Measurements from ENCODE around the gene MRPL11.
"Not testable (repeated sequence)": the region's sequence is repeated elsewhere in the genome, so short reads cannot be mapped to it uniquely, and the experiment has no call there.

Gene MRPL11

DNA sequence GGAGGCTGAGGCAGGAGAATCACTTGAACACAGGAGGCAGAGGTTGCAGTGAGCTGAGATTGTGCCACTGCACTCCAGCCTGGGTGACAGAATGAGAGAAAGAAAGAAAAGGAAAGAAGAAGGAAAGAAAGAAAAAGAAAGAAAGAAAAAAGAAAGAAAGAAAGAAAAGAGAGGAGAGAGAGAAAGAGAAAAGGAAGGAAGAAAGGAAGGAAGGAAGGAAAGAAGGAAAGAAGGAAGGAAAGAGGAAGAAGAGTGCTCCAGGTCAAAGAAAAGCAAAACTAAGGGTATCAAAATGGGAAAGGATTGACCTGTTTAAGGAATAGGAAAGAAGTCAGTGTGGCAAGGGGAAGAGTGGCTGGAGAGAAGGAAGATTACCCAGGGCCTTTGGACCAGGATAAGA, 7.4 kb downstream of the MRPL11 start:
- not testable (repeated sequence) for DNase-seq (ENCODE audit: low spot score)

DNA sequence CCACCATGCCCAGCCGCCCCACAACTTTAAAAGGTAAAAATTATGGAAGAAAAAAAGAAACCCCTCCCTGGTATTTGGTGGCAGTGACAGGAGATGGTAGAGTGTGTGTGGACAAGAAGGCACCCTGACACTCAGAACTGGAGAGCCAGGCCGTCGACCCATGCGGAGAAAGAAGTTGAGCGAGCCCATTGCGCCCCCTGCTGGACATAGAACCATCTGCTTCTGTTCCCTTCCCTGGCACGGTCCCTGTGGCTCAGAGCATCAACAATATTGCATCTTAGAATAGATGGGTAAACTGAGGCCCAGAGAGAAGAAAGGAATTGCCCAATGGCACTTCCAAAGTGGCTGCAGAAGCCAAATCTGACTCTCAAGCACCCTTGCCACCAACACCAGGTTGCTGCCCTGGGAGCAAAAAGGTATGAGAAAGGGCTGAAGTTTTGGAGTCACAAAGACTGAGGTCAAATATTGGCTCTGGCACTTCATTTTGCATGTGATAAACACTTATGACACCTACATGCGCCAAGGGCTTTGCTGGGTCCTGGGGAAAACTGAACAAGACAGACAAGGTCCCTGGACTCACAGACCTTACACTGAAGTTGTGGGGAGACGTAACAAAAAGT, 8.6 kb downstream of the MRPL11 start:
- DNase-seq (ENCODE audit: low spot score) = peak; percentile 88

DNA sequence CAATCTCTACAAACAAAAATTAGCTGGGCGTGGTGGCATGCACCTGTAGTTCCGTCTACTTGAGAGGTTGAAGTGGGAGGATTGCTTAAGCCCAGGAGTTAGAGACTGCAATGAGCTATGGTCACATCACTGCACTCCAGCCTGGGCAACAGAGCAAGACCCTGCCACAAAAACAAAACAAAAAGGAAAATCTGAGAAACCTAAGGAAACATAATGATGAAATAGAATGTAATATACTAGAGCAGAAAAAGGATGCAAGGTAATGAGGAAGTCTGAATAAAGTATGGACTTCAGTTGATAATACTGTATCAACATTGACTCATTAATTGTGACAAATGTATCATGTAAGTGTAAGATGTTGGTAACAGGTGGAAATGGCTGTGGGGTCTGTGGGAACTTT, 9.7 kb downstream of the MRPL11 start:
- no peak for DNase-seq (ENCODE audit: low spot score)

DNA sequence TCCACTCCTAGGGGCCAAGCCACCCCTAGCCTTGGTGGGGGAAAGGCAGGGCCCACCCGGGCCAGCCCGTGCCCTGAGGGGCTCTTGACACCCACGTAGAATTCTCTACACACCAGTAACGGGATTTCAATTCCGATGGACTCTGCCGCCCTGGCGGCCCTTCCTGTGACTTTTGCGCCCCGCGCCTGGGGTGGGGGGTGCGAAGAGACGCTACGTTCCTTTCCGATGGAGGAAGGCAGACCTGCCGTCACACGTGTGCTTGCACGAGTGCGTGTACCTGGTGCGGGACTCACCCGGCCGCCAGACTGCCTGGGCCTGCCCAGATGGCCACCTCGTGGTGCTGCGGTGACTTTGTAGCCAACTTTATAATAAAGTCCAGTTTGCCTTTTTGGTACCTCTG, 12.3 kb downstream of the MRPL11 start:
- no peak for DNase-seq (ENCODE audit: low spot score)

DNA sequence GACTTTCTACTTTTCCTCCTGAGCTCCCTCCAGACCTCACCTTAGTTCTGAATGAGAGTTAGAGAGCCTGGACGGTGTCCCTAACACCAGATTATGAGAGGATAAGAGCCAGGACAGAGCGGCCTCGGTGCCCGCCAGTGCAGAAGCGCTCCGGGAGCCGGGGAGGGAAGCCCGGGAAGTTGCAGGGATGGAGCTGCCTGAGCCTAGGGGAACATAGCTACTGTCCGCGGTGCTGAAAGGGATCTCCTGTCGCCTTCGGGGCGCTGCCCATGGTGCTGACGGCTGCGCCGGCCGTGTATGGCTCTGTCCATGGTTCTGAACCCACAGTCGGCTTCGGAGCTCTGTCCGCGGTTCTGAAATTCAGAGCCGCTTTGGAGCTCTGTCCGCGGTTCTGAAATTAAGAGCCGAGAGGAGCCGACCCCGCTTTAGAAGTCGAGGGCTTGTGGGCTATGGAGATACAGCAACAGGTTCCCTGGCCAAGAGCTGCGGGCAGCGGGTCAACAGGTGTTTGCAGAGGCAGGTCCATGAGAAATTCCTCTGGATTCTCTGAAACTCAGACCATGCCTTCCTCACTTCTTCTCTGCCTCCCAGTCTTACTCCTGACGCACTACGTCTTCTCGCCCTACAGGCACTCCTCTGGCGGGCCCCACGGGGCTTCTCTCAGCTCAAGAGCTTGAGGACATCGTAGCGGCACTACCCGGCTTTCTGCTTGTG, 17.0 kb downstream of the MRPL11 start:
- DNase-seq (ENCODE audit: low spot score) = peak; percentile 71

DNA sequence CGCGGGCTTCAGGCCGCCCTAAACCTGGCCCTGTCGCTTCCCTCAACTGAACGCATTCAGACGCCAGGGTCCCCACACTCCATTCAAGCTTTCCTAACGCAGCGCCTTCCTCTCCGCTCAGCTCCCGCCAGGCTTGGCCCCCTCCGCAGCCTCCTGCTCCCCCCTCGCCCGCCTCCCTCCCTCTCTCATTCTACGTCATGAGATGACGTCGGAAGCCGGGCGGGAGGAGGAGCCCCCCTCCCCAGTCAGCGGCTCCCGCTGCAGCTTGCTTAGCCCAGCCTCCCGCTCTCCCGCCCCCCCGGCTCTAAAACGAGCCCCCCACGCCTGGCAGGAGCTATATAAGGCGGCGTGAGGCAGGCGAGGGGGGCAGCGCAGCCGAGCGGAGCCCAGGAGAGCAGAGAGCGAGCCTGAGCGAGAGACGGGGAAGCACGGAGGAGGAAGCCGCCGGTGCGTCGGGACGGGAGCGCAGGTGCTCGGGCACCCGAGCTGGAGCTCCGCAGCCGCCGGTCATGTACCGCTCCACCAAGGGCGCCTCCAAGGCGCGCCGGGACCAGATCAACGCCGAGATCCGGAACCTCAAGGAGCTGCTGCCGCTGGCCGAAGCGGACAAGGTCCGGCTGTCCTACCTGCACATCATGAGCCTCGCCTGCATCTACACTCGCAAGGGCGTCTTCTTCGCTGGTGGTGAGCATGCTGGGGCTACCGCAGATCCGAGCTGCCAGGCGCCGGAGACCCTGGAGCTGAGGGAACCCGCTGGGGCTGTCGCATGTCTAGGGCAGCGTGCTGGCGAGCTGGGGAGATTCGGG, 17.8 kb downstream of the MRPL11 start, which contains the start of gene NPAS4:
TSS of gene NPAS4 (plus strand) at position 365 of the 806 bp plus-strand sequence. CDS start at position 510, 145 bp downstream.
- DNase-seq (ENCODE audit: low spot score) = peak; percentile 80

DNA sequence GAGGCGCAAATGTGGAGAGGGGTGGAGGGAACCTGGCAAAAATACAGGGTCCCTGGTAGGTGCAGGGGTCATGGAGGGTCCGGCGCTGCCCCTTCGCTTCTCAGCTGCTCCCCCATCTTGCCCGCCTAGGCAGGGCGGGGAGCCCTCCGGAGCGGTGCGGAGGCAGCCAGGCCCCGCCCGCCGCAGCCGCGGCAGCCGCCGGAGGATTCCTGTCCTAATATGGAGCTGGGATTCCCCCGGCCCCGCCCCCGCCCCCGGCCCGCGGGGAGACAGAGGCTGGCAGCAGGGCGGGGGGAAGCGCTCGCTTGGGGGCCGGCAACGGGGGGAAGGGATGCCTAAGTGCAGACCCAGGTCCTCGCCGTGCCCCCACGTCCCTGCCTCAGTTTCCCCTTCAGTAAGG, 18.8 kb downstream of the MRPL11 start:
- DNase-seq (ENCODE audit: low spot score) = peak; percentile 33

DNA sequence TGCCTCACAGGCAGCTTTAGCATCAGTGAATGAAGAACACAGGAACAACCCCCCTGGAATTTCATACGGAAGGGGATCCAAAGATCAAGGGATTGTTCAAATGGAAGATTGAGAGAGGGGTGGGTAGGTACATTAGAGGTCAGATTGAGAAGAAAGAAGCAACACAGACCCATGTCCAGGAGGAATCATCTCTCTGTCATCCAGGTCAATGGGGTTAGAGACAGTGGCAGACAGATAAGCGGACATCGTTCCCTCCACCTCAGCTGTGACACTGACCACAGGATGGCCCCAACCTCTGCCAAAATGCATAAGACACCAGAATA, 19.7 kb downstream of the MRPL11 start:
- no peak for DNase-seq (ENCODE audit: low spot score)

DNA sequence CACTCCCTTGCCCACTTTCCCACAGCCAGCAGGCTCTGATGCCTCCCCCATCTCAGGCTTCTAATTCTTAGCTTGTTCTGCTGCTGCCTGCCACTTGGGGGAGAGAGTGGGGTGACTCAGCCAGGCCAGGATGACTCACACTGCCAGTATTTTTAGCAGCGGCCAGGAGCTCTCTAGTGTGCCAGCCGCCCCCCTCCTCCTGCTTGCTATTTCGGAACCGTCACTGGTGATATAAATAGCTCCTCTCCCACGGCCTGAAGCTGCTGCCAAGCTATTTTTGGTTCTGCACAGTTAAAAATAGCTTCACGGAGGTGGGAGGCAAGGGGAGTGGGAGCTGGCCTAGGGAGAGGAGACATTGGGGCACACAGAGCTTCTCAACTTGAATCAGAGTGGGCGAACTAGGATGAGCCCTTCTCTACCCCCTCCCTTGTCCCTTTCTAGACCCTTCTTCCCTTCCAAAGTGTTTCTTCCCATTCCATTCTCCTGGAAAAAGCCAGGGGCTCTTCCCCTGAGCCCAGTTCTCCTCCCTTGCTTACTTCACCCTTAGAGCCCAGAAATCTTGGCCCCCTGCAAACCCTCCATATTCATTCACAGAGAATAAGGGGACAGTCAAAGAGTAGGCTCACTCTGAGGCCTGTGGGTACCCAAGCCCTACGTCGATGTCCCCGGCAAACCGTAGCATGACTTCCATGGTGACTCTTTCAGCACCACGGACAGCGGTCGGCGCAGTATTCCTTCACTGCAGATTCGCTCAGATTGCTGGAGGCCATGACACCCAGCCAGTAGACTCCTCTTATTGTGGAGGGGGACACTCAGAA, 20.3 kb downstream of the MRPL11 start:
- DNase-seq (ENCODE audit: low spot score) = peak; percentile 95

DNA sequence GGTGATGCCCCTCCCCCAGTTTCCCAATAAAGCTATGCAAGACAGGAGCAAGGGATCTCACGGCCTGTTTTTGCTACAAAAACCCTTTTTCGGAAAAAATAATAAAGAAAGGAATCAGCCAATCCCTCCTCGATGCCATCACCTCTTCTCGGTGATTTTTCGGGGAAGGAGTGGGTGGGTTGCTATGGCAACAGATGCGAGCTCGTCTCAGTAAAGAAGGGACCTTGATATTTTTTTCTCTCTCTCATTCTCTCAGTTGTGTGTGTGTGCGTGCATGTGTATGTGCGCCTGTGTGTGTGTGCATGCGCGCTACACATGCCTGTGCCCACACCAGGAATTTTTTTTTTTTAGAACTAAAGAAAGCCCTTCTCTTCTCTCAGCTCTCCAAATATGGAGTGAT, 21.6 kb downstream of the MRPL11 start:
- DNase-seq (ENCODE audit: low spot score) = no peak

DNA sequence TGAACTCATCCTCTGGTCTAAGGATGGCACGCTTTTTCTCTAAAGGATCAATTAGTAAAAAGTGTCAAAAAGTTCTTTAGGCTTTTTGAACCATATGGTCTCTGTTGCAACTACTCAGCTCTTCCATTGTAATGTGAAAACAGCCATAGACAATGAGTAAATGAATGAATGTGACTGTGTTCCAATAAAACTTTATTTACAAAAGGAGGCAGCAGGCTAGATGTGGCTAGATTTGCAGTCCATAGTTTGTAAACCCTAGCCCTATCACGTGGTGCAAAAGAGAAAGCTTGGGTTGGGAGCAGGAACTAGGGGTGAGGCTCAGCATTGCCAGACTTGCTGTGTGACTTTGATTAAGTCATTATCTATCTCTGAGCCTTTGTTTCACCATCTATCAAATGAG, 23.2 kb downstream of the MRPL11 start:
- DNase-seq (ENCODE audit: low spot score) = no peak

DNA sequence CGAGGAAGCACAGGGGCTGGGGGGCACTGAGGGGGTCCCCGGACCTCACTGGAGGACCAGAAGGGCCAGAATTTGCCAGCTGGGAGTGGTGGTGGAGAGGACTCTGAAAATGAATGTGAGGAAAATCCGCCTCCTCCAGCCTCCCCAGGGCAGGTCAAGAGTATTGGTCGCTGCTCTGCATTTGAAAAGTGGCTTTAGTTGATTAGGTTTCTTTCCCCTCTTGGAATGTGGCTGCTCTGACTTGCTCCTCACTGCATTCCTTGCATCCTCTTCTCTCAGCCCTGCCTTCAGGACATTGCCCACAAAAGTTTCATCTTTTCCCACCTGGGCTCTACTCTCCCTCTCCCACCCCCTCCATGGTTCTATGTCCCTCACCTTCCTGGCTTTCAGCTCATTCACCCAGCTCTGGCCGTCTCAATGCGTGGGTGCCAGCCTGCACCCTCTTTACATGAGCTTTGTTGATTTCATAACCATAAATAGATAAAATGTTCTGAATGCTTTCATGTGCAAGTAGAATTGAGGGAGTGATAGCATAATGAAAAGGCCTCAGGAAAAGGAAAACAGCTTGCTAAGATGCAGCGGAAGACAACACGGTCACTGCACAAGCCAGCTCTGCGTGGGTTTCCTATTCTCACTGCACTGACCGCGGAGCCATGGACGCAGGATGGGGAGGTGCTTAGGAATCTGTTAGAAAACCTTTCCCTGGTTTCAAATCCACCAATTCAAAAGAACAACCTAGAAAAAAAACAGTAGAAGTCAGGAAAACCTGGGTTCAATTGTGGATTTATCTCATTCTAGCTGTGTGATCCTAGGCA, 24.3 kb downstream of the MRPL11 start:
- DNase-seq (ENCODE audit: low spot score) = no peak

DNA sequence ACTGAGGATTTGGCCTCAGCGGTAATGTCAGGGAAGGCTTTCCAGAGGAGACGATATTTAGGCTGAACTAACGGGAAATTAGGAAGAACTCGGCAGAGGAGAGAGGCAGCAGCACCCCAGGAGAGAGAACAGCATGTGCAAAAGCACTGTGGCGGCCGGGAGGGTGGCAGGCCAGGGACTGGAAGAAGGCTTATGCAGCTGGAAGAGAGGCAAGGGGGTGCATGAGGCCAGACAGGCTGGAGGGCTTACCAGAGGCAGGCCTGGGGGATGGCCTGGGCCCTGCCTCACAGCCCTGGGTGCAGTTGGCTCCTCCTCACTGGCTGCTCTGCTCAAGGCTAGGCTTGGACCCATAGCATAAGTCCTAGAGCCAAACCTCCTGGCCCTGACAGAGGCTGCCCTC, 25.5 kb downstream of the MRPL11 start:
- DNase-seq (ENCODE audit: low spot score) = no peak

DNA sequence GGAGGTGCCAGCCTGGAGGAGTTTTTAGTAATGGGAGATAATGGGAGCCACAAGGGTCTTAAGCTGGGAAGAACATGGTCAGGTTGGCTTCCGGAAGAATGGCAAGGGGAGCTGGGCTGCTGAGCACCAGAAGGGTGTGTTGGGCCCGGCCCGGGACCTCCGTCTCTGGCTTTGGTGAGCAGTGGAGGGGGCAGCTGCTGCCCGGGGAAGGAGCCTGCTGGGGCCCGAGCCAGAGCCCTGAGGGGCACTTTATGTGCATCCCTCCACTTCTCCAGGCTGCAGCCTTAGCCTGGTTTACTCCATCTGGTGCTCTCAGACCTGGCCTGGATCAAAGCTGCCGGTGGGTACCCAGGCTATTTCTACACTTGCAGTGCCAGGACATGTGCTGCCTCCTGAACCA, 26.5 kb downstream of the MRPL11 start:
- no peak for DNase-seq (ENCODE audit: low spot score)

DNA sequence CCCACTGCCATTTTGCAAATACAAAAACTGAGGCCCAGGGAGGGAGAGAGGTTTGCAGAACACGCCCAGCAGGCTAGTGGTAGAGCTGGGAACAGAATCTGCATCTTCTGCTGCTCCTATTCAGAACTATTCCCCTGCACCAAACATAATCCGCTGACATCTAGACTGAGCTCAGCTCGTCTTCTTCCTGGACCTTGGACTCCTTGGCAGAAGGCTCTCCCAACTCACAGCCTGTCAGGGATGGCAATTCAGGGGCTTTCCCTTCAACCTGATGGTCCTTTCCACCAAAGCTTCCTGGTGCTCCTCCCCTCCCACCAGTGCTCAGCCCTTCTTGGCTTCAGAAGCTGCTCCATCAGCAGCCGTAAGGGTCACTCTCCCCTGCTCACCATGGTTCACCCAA, 27.3 kb downstream of the MRPL11 start:
- DNase-seq (ENCODE audit: low spot score) = no peak

DNA sequence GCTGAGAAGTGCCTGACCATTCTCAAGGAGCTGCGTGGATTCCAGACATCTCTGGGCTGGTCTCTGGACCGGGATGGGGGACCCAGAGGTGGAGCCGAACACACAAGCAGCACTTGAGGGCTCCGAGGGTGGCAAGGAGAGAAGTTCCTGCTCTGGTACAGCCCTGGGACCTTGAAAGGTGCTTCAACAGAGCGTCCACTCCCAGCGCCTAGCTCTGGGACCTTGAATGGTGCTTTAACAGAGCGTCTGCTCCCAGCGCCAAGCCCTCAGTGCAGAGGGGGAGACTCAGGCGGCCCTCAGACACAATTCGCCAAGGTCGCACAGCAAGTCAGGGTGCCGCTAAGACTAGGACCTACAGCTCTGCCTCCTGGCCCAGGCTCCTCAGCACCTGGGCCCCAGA, 28.5 kb downstream of the MRPL11 start:
- DNase-seq (ENCODE audit: low spot score) = no peak

DNA sequence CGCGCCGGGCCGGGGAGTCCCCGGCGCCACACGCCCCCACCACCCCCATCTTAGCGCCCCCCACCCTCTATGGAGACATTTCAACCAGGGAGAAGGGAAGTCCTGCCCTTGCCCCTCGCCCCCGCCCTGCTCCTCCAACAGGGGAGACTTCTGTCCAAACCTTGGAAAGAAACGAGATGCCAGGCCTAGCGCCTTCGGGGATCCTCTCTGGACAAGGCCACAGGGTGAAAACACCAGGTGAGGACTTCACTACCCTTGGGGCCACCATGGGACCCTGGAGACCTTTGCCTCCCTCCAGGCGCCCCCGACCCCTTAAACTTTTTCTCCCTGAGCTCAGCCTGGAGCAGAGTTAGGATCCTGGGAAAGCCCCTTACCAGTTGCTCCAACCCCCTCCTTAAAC, 29.4 kb downstream of the MRPL11 start:
- DNase-seq (ENCODE audit: low spot score) = no peak

DNA sequence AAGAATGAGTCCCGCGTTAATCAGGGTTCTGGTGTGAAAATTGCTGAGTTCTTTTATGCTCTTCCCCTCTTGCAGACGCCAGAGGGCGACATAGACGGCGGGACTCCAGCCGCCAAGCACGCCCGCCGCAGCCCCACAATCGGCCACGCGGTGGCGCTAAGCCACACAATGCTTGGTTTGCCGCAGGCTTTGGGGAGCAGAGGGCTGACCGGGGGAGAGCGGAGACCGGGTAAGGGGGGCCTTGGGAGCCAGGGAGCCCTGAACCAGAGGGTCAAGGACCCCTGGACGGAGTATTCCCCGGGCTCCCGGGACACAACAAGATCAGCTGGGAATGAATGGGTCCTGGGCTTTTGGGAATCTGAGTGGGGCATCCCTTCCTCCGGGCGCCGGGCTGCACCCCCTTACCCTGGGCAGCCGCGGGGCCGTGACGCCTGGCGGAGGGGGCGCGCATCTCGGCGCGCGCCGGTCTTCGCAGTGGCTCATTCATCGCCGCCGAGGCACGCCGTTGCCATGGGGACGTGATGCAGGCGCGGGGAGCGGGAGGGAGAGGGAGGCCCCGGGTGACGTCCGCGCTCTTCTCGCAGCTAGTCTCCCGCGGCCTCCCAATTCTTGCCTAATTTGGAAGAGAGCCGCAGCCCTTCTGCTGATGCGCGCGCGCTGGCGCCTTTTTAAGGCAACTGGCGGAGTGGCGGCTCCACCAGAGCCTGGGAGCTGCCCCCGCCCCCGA, 30.0 kb downstream of the MRPL11 start:
- DNase-seq (ENCODE audit: low spot score) = peak; percentile 86

DNA sequence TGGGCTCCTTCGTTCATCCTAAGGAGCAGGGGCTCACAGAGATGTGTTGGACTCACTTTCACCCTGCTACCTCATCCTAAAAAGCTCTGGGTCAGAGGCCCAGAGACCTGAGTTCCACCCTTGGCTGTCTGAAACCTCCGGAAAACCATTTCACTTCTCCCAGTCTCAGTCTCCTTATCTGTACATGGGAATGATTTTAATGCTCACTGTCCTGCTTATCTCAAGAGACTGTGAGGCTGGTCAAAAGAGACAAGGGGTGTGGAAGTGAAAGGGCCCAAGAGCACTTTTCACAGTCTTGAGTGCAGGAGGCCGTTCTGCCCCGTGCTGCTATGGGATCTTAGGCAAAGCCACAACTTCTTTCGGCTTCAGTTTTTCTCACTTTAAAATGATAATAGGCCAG, 31.0 kb downstream of the MRPL11 start:
- no peak for DNase-seq (ENCODE audit: low spot score)

DNA sequence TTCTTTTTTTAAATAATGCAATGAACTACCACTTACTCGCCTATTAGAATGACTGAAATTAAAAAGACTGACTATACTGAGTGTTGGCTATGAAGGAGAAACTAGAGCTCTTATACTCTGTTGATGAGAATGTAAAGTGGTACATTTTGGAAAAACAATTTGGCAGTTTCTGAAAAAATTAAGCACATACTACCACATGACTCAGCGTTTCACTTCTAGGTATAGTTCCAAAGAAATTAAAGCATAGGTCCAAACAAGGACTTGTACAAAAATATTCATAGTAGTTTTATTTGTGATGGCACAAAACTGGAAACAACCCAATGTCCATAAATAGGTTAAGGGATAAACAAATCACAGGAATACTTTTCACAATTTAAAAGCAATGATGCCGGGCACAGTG, 44.7 kb downstream of the MRPL11 start:
- DNase-seq (ENCODE audit: low spot score) = no peak

DNA sequence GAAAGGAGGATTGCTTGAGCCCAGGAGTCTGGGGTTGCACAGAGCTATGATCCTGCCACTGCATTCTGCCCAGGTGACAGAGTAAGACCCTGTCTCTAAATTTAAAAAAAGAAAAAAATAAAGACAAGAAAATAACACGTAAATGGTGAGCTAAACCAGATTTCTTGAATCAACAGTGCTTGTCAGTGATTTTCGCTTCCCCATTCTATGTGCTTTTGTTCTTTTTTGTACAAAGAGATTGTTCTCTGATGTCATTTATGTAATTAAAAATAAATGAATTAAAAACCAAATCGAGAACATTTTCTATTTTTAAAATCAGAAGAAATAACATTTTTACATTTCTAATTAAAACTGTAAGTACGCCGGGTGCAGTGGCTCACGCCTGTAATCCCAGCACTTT, 47.3 kb downstream of the MRPL11 start:
- no peak for DNase-seq (ENCODE audit: low spot score)
